Measurements from ENCODE around the gene ZNF112.
"Not testable (repeated sequence)": the region's sequence is repeated elsewhere in the genome, so short reads cannot be mapped to it uniquely, and the experiment has no call there.

The ZNF112 gene

GRCh38 chr19:44356383-44357111 lies at the start of gene ZNF112:
Gene ZNF112, minus strand, starts transcription at chr19:44356680. Its CDS starts 16,141 bp downstream, at chr19:44340539.
- DNase-seq, result peak; percentile 23

- peak; percentile 85 for DNase-seq
Observed at GRCh38 chr19:44401139-44402115, 44.9 kb upstream of the ZNF112 start, which contains the start of gene ZNF285. Gene ZNF285, minus strand, starts transcription at chr19:44401608. Its CDS starts 4,395 bp downstream, at chr19:44397213.

- DNase-seq, result not testable (repeated sequence)
Observed at GRCh38 chr19:44389268-44389667, 32.8 kb upstream of the ZNF112 start.

GRCh38 chr19:44374789-44375188 lies 18.3 kb upstream of the ZNF112 start:
- no peak for DNase-seq

- no peak for DNase-seq
Observed at GRCh38 chr19:44371815-44372480, 15.5 kb upstream of the ZNF112 start.

- DNase-seq, result no peak
Observed at GRCh38 chr19:44367024-44367423, 10.5 kb upstream of the ZNF112 start.

- DNase-seq, result no peak
Observed at GRCh38 chr19:44346556-44346955, 9.9 kb downstream of the ZNF112 start.

- no peak for DNase-seq
Observed at GRCh38 chr19:44345959-44346358, 10.5 kb downstream of the ZNF112 start.

- no peak for DNase-seq
Observed at GRCh38 chr19:44344255-44344654, 12.2 kb downstream of the ZNF112 start.

GRCh38 chr19:44341794-44342193 lies 14.7 kb downstream of the ZNF112 start:
- DNase-seq, result no peak

GRCh38 chr19:44334639-44335038 lies 21.8 kb downstream of the ZNF112 start:
- not testable (repeated sequence) for DNase-seq

GRCh38 chr19:44332145-44332544 lies 24.3 kb downstream of the ZNF112 start:
- DNase-seq, result no peak

- no peak for DNase-seq
Observed at GRCh38 chr19:44315883-44316282, 40.6 kb downstream of the ZNF112 start.

GRCh38 chr19:44313231-44313630 lies 43.2 kb downstream of the ZNF112 start:
- no peak for DNase-seq

GRCh38 chr19:44308011-44308410 lies 48.5 kb downstream of the ZNF112 start:
- no peak for DNase-seq

GRCh38 chr19:44306283-44306682 lies 50.2 kb downstream of the ZNF112 start:
- no peak for DNase-seq

GRCh38 chr19:44305457-44305856 lies 51.0 kb downstream of the ZNF112 start:
- no peak for DNase-seq

GRCh38 chr19:44304659-44305193 lies 51.8 kb downstream of the ZNF112 start, which contains the start of gene ZNF235:
Gene ZNF235, minus strand, starts transcription at chr19:44305025. Its CDS starts 1,621 bp downstream, at chr19:44303404.
- peak; percentile 81 for DNase-seq

- DNase-seq, result no peak
Observed at GRCh38 chr19:44303976-44304568, 52.4 kb downstream of the ZNF112 start.

- DNase-seq, result no peak
Observed at GRCh38 chr19:44303320-44303719, 53.2 kb downstream of the ZNF112 start.

- DNase-seq, result no peak
Observed at GRCh38 chr19:44284968-44285367, 71.5 kb downstream of the ZNF112 start.

GRCh38 chr19:44282846-44283245 lies 73.6 kb downstream of the ZNF112 start:
- no peak for DNase-seq

Measured in stimulated activated CD8-positive, alpha-beta memory T cell treated with anti-CD3 and anti-CD28 coated beads, Interleukin-4, amount 100 ng/mL, for 48 hours (primary cell).